CD14-positive monocyte (primary cell): ENCODE data around the gene TLK1. TPM values are rescaled to one million over a fixed set of nuclear protein-coding genes. Genes with fewer than 3 reads are reported as not detected.

ENCODE experiments used
- DNase-seq, 3 donors: peaks; one replicate each; pipeline ENCODE4 v3.0.0-alpha.2; 2011 to 2022
- H2AFZ ChIP-seq: 2 replicates; pipeline ENCODE4 v1.6.0; 2012; ENCODE audit warnings: mild to moderate bottlenecking, low read depth, low read length, inconsistent platforms; ENCODE audit not compliant: insufficient read depth, poor library complexity, severe bottlenecking
- H3K27ac ChIP-seq, 2 donors: 1 replicate in 1 of 2; 2 replicates in 1 of 2; pipeline ENCODE4 v1.5.1; 2012 to 2013; ENCODE audit warnings: low read length in 2 of 2, control low read depth in 1 of 2, inconsistent platforms in 1 of 2, low read depth in 1 of 2, mild to moderate bottlenecking in 1 of 2
- H3K27me3 ChIP-seq, 2 donors: one replicate each; pipeline versions ENCODE4 v1.6.0 to v1.6.1; 2011 to 2013; ENCODE audit warnings: low read length in 2 of 2; ENCODE audit not compliant: control insufficient read depth in 2 of 2, insufficient read depth in 2 of 2
- H3K36me3 ChIP-seq, 2 donors: replicated peaks in 1 of 2; 1 replicate in 1 of 2; 2 replicates in 1 of 2; pipeline versions ENCODE4 v1.5.1 to v1.6.1; 2012 to 2013; ENCODE audit warnings: low read length in 2 of 2, control low read depth in 1 of 2, inconsistent platforms in 1 of 2, mild to moderate bottlenecking in 1 of 2; ENCODE audit not compliant: insufficient read depth in 2 of 2, control insufficient read depth in 1 of 2
- H3K4me1 ChIP-seq, 2 donors: 1 replicate in 1 of 2; 2 replicates in 1 of 2; pipeline versions ENCODE4 v1.5.1 to v1.6.1; 2012 to 2013; ENCODE audit warnings: low read length in 2 of 2, control low read depth in 1 of 2, inconsistent platforms in 1 of 2, mild to moderate bottlenecking in 1 of 2, moderate library complexity in 1 of 2; ENCODE audit not compliant: insufficient read depth in 2 of 2, control insufficient read depth in 1 of 2
- H3K4me2 ChIP-seq: replicated peaks from 2 replicates; pipeline ENCODE3; 2012; ENCODE audit warnings: low read length, moderate library complexity, mild to moderate bottlenecking; ENCODE audit not compliant: poor library complexity, severe bottlenecking; ENCODE audit errors: extremely low read depth
- H3K4me3 ChIP-seq, 3 experiments: fragments of 200-600 bp in 1 of 3; sonication (generic) in 1 of 3; replicated peaks in 1 of 3; 1 replicate in 2 of 3; 2 replicates in 1 of 3; pipeline ENCODE4 v1.5.1; 2011 to 2013; ENCODE audit warnings: low read length in 3 of 3, mild to moderate bottlenecking in 3 of 3, control low read depth in 2 of 3, low read depth in 2 of 3, inconsistent platforms in 1 of 3, moderate library complexity in 1 of 3
- H3K79me2 ChIP-seq: 2 replicates; pipeline ENCODE4 v1.6.0; 2012; ENCODE audit warnings: mild to moderate bottlenecking, control low read depth, inconsistent platforms, low read length, moderate library complexity; ENCODE audit not compliant: insufficient read depth
- H3K9ac ChIP-seq: 2 replicates; pipeline ENCODE4 v1.6.0; 2017; ENCODE audit warnings: low read length, mild to moderate bottlenecking; ENCODE audit not compliant: insufficient read depth, poor library complexity, severe bottlenecking
- H3K9me3 ChIP-seq, 2 donors: replicated peaks in 1 of 2; 1 replicate in 1 of 2; 2 replicates in 1 of 2; pipeline versions ENCODE4 v1.5.1 to v1.6.1; 2012 to 2013; ENCODE audit warnings: low read length in 2 of 2, control low read depth in 1 of 2; ENCODE audit not compliant: control insufficient read depth in 1 of 2, insufficient read depth in 1 of 2
- H4K20me1 ChIP-seq: 2 replicates; pipeline ENCODE4 v1.6.0; 2012; ENCODE audit warnings: mild to moderate bottlenecking, low read length, control low read depth, moderate library complexity; ENCODE audit not compliant: insufficient read depth
- H3K27ac Mint-ChIP-seq, 7 donors: one replicate each; pipeline ENCODE4 v1.8.0; 2020; ENCODE audit warnings: mild to moderate bottlenecking in 7 of 7, mixed read lengths in 7 of 7, moderate library complexity in 6 of 7, inconsistent platforms in 2 of 7
- H3K27me3 Mint-ChIP-seq, 3 donors: one replicate each; pipeline ENCODE4 v1.8.0; 2021 to 2022; ENCODE audit warnings: low read depth in 3 of 3, mild to moderate bottlenecking in 3 of 3, mixed read lengths in 3 of 3, moderate library complexity in 3 of 3, inconsistent platforms in 1 of 3
- H3K36me3 Mint-ChIP-seq, 2 donors: one replicate each; pipeline ENCODE4 v1.8.0; 2020; ENCODE audit warnings: mixed read lengths in 2 of 2, inconsistent platforms in 1 of 2, mild to moderate bottlenecking in 1 of 2
- H3K4me1 Mint-ChIP-seq: one replicate; pipeline ENCODE4 v1.8.0; 2020; ENCODE audit warnings: mild to moderate bottlenecking, mixed read lengths
- H3K4me3 Mint-ChIP-seq, 2 donors: one replicate each; pipeline ENCODE4 v1.8.0; 2020; ENCODE audit warnings: mild to moderate bottlenecking in 2 of 2, mixed read lengths in 2 of 2, moderate library complexity in 1 of 2
- H3K9me3 Mint-ChIP-seq, 7 donors: one replicate each; pipeline ENCODE4 v1.8.0; 2020 to 2022; ENCODE audit warnings: mixed read lengths in 7 of 7, mild to moderate bottlenecking in 6 of 7, moderate library complexity in 6 of 7, inconsistent platforms in 2 of 7
- WGBS: methylation state at CpG from one replicate; pipeline ENCODE4 v1.1.5; 2013; ENCODE audit warnings: missing lambda C conversion rate; ENCODE audit not compliant: insufficient coverage; 5-methylcytosine and 5-hydroxymethylcytosine counted together
- intact Hi-C, 2 donors: fragments of 100-400 bp; cut with micrococcal nuclease; formaldehyde crosslinking; loops; one replicate each; pipeline versions ENCODE4 v1.15.0 to v1.15.1; 2023
- polyA plus RNA-seq, 3 donors: library from polyadenylated mRNA; depleted of rRNA in 1 of 3; unstranded in 2 of 3; stranded (reverse) in 1 of 3; fragments of 300-500 nt in 2 of 3; fragments of >200 nt in 1 of 3; fragmentation: Illumina TruSeq in 2 of 3; gene quantifications; 1 replicate in 2 of 3; 2 replicates in 1 of 3; pipeline ENCODE4 v1.2.3, GENCODE V29; 2012 to 2021
- TF ChIP-seq, protein P1 (sequence below): fragments of 200-600 bp; IDR thresholded peaks from one replicate; pipeline ENCODE4 v1.8.0; 2022; ENCODE audit warnings: antibody characterized with exemption, mild to moderate bottlenecking

Gene TLK1
- polyA plus RNA-seq, 3 donors = 6.3 to 20.0 (median 8.6) TPM

DNA sequence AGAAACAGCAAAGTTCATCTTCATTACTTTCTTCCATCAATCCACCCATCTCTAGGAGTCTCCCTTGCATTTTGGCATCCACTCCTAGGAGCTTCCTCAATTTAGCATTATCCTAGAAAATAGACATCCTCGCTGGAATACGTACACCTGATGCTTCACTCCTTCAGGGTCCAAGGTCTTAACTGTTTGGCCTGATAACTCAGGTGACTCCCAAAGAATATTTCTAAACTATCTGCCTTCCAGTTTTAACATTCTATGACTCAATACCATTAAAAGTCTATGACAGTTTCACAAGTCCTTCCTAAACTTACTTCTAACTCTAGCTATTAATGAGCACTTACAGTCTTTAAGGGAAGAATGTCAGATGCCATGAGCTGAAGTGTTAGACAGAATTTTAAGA is 26.5 kb upstream of the TLK1 start:
- DNase-seq = no peak
- H3K4me3 ChIP-seq = no peak overlapping the region
- no peaks in the 10 kb centered on the region for H3K36me3 Mint-ChIP-seq
- H3K9ac ChIP-seq = no peak overlapping the region
- H3K4me1 Mint-ChIP-seq = no peaks in the 10 kb centered on the region
- no peaks in the 10 kb centered on the region for H3K9me3 Mint-ChIP-seq
- no peaks in the 10 kb centered on the region for H3K9me3 ChIP-seq
- H3K27ac ChIP-seq = no peak overlapping the region
- no peaks in the 10 kb centered on the region for H3K36me3 ChIP-seq
- H3K4me3 Mint-ChIP-seq = no peak overlapping the region
- H3K4me1 ChIP-seq = no peaks in the 10 kb centered on the region
- H3K27me3 ChIP-seq = no peaks in the 10 kb centered on the region
- peaks cover 0 to 2% (median 0%) of the 10 kb centered on the region in 3 donors for H3K27me3 Mint-ChIP-seq
- H4K20me1 ChIP-seq = no peaks in the 10 kb centered on the region
- no peak overlapping the region for H3K4me2 ChIP-seq
- WGBS = 94% methylated on average over 2 of the region's 2 CpGs
- TF ChIP-seq, protein P1, sequence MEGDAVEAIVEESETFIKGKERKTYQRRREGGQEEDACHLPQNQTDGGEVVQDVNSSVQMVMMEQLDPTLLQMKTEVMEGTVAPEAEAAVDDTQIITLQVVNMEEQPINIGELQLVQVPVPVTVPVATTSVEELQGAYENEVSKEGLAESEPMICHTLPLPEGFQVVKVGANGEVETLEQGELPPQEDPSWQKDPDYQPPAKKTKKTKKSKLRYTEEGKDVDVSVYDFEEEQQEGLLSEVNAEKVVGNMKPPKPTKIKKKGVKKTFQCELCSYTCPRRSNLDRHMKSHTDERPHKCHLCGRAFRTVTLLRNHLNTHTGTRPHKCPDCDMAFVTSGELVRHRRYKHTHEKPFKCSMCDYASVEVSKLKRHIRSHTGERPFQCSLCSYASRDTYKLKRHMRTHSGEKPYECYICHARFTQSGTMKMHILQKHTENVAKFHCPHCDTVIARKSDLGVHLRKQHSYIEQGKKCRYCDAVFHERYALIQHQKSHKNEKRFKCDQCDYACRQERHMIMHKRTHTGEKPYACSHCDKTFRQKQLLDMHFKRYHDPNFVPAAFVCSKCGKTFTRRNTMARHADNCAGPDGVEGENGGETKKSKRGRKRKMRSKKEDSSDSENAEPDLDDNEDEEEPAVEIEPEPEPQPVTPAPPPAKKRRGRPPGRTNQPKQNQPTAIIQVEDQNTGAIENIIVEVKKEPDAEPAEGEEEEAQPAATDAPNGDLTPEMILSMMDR = no peak
- H3K79me2 ChIP-seq = no peaks in the 10 kb centered on the region
- H2AFZ ChIP-seq = no peak overlapping the region
- H3K27ac Mint-ChIP-seq = no peak overlapping the region
- intact Hi-C loops = no loop called here

DNA sequence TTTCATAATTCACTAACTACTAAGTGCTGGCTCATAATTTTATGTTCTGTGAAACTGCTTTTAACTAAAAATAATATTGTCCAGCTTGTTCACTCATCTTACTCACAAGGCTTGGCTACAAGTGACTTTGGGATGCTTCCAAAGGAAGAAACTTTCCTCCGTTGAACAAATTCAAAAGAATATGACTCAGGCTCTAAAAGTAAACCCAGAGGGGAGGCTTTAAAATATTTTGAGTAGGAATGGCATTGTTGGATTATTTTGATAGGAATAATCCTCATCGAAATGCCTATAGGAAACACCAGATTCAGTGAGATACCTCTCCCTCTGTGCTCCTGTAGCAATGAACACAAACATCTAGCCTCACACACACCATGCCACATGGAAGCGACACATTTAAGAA is 25.2 kb upstream of the TLK1 start:
- intact Hi-C loops = no loop called here
- H3K4me1 ChIP-seq = no peaks in the 10 kb centered on the region
- H3K9me3 Mint-ChIP-seq = no peaks in the 10 kb centered on the region
- H3K4me2 ChIP-seq = no peak overlapping the region
- no peak overlapping the region for H3K4me3 ChIP-seq
- H2AFZ ChIP-seq = no peak overlapping the region
- H3K27ac ChIP-seq = no peak overlapping the region
- H3K9ac ChIP-seq = no peak overlapping the region
- H3K79me2 ChIP-seq = no peaks in the 10 kb centered on the region
- TF ChIP-seq, protein P1 = no peak
- no peaks in the 10 kb centered on the region for H3K36me3 Mint-ChIP-seq
- no peak overlapping the region for H3K27ac Mint-ChIP-seq
- no peak overlapping the region for H3K4me3 Mint-ChIP-seq
- H3K4me1 Mint-ChIP-seq = peaks cover 5% of the 10 kb centered on the region
- no peaks in the 10 kb centered on the region for H4K20me1 ChIP-seq
- peaks cover 0 to 2% (median 0%) of the 10 kb centered on the region in 3 donors for H3K27me3 Mint-ChIP-seq
- no peaks in the 10 kb centered on the region for H3K27me3 ChIP-seq
- WGBS = no CpG with 5 or more reads among the region's 3 CpGs
- no peak for DNase-seq
- no peaks in the 10 kb centered on the region for H3K9me3 ChIP-seq
- no peaks in the 10 kb centered on the region for H3K36me3 ChIP-seq
